ENCODE results near the gene TSPAN9. TPM values are rescaled to one million over a fixed set of nuclear protein-coding genes. Genes with fewer than 3 reads are reported as not detected.

Gene TSPAN9
- total and polyA plus RNA-seq, 4 donors: 17.4 to 62.9 (median 34.2) TPM

DNA sequence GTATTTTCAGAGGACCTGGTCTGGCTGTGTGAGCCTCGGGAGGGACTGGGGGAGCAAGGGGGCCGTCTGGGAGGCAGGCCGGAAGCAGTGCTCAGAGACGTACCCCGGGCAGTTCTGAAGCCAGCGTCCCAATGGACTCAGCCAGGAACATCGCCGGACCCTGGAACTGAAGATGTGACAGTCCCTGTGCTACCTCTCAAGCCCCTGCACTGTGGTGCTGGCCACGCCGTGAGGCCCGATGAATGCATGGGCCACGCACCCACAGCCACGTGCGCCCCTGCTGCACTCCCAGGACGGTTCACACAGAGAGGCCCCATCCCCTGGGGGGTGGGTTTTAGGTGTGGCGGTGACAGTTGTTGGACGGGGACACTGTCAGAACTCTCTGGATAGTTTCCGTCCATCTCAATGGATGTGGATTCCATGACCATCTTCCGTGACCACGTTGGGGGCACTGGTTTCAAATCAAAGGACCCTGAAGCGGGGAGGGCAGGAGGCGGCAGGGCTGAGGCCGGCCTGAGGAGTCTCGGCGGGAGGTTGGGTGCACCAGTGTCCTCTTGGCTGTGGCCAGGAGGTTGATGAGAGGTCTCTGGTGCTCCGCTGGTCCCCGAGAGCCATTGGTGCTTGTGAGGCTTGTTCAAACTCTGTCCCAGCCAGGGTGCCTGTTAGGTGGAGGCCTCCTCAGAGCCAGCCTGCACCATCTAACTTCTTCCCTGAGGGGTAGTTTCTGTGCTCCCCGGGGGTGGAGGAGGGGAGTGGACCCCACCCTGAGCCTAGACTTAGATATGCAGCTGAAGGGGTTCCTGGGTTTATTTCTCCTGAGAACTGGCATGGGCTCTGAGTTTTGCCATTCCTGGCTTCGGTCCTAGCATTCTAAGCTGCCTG, 36.3 kb upstream of the TSPAN9 start:
- Histone ChIP-seq H3K9me3 (ENCODE audit: control insufficient read depth in 4 of 4, low read length in 3 of 4) (no peaks in the 10 kb centered on the region), H3K27ac (ENCODE audit: low read depth in 1 of 2, low read length in 2 of 2) (no peak overlapping the region), H3K9ac (ENCODE audit: low read depth in 1 of 2, low read length in 2 of 2) (no peak overlapping the region), H3K27me3 (ENCODE audit: control insufficient read depth in 4 of 4, insufficient read depth in 4 of 4, low read length in 3 of 4) (no peaks in the 10 kb centered on the region), H3K4me1 (ENCODE audit: control insufficient read depth in 4 of 4, insufficient read depth in 4 of 4, low read length in 3 of 4) (no peaks in the 10 kb centered on the region), H3K4me3 (ENCODE audit: low read depth in 1 of 3, low read length in 3 of 3) (no peak overlapping the region), H3K36me3 (ENCODE audit: control insufficient read depth in 4 of 4, insufficient read depth in 3 of 4, low read depth in 1 of 4, low read length in 3 of 4) (no peaks in the 10 kb centered on the region)
- no peak for DNase-seq (ENCODE audit: low spot score)
- WGBS: 88% methylated on average over 29 of the region's 29 CpGs
- TF ChIP-seq, protein P1, sequence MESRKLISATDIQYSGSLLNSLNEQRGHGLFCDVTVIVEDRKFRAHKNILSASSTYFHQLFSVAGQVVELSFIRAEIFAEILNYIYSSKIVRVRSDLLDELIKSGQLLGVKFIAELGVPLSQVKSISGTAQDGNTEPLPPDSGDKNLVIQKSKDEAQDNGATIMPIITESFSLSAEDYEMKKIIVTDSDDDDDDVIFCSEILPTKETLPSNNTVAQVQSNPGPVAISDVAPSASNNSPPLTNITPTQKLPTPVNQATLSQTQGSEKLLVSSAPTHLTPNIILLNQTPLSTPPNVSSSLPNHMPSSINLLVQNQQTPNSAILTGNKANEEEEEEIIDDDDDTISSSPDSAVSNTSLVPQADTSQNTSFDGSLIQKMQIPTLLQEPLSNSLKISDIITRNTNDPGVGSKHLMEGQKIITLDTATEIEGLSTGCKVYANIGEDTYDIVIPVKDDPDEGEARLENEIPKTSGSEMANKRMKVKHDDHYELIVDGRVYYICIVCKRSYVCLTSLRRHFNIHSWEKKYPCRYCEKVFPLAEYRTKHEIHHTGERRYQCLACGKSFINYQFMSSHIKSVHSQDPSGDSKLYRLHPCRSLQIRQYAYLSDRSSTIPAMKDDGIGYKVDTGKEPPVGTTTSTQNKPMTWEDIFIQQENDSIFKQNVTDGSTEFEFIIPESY (IDR thresholded peaks at IDR 0.05): no peak
- TF ChIP-seq NR2F2 (IDR thresholded peaks at IDR 0.05) (no peak), HNF4G (IDR thresholded peaks at IDR 0.05) (no peak), SP1 (IDR thresholded peaks at IDR 0.05) (no peak), JUND (IDR thresholded peaks at IDR 0.05) (no peak), EGR1 (IDR thresholded peaks at IDR 0.05; ENCODE audit: low read depth in 2 of 2) (no peak), RXRA (IDR thresholded peaks at IDR 0.05) (no peak), TAF1 (conservative IDR thresholded peaks at IDR 0.05) (no peak), YY1 (IDR thresholded peaks at IDR 0.05) (no peak), FOXA2 (IDR thresholded peaks at IDR 0.05) (no peak), GABPA (IDR thresholded peaks at IDR 0.05 in 1 of 2, conservative IDR thresholded peaks at IDR 0.05 in 1 of 2) (no peak), HNF4A (conservative IDR thresholded peaks at IDR 0.05) (no peak)
- TF ChIP-seq, protein P2, sequence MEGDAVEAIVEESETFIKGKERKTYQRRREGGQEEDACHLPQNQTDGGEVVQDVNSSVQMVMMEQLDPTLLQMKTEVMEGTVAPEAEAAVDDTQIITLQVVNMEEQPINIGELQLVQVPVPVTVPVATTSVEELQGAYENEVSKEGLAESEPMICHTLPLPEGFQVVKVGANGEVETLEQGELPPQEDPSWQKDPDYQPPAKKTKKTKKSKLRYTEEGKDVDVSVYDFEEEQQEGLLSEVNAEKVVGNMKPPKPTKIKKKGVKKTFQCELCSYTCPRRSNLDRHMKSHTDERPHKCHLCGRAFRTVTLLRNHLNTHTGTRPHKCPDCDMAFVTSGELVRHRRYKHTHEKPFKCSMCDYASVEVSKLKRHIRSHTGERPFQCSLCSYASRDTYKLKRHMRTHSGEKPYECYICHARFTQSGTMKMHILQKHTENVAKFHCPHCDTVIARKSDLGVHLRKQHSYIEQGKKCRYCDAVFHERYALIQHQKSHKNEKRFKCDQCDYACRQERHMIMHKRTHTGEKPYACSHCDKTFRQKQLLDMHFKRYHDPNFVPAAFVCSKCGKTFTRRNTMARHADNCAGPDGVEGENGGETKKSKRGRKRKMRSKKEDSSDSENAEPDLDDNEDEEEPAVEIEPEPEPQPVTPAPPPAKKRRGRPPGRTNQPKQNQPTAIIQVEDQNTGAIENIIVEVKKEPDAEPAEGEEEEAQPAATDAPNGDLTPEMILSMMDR (IDR thresholded peaks at IDR 0.05; ENCODE audit: low read depth, low read length, missing input control): no peak
- TF ChIP-seq, protein P3, sequence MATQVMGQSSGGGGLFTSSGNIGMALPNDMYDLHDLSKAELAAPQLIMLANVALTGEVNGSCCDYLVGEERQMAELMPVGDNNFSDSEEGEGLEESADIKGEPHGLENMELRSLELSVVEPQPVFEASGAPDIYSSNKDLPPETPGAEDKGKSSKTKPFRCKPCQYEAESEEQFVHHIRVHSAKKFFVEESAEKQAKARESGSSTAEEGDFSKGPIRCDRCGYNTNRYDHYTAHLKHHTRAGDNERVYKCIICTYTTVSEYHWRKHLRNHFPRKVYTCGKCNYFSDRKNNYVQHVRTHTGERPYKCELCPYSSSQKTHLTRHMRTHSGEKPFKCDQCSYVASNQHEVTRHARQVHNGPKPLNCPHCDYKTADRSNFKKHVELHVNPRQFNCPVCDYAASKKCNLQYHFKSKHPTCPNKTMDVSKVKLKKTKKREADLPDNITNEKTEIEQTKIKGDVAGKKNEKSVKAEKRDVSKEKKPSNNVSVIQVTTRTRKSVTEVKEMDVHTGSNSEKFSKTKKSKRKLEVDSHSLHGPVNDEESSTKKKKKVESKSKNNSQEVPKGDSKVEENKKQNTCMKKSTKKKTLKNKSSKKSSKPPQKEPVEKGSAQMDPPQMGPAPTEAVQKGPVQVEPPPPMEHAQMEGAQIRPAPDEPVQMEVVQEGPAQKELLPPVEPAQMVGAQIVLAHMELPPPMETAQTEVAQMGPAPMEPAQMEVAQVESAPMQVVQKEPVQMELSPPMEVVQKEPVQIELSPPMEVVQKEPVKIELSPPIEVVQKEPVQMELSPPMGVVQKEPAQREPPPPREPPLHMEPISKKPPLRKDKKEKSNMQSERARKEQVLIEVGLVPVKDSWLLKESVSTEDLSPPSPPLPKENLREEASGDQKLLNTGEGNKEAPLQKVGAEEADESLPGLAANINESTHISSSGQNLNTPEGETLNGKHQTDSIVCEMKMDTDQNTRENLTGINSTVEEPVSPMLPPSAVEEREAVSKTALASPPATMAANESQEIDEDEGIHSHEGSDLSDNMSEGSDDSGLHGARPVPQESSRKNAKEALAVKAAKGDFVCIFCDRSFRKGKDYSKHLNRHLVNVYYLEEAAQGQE (IDR thresholded peaks at IDR 0.05): no peak
- TF ChIP-seq, protein P4, sequence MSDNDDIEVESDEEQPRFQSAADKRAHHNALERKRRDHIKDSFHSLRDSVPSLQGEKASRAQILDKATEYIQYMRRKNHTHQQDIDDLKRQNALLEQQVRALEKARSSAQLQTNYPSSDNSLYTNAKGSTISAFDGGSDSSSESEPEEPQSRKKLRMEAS (IDR thresholded peaks at IDR 0.05): no peak
- TF ChIP-seq, protein P5, sequence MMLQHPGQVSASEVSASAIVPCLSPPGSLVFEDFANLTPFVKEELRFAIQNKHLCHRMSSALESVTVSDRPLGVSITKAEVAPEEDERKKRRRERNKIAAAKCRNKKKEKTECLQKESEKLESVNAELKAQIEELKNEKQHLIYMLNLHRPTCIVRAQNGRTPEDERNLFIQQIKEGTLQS (IDR thresholded peaks at IDR 0.05): no peak

All from liver (tissue), 9 donors.